H54 (cell line): Measurements from ENCODE around the gene SYTL4.

Experiments
- DNase-seq: peaks from one replicate; pipeline ENCODE4 v3.0.0; 2011; ENCODE audit warnings: low spot score, mixed read lengths; ENCODE audit not compliant: insufficient read length
- FAIRE-seq: peaks from 3 replicates; lab custom pipeline; 2011; peaks lifted over from hg19 to GRCh38; lab: Jason Lieb, UNC
- POLR2A ChIP-seq: IDR thresholded peaks from 2 replicates; pipeline ENCODE4 v1.6.1; 2011; ENCODE audit warnings: low read depth, mild to moderate bottlenecking, low read length

The SYTL4 gene

DNA sequence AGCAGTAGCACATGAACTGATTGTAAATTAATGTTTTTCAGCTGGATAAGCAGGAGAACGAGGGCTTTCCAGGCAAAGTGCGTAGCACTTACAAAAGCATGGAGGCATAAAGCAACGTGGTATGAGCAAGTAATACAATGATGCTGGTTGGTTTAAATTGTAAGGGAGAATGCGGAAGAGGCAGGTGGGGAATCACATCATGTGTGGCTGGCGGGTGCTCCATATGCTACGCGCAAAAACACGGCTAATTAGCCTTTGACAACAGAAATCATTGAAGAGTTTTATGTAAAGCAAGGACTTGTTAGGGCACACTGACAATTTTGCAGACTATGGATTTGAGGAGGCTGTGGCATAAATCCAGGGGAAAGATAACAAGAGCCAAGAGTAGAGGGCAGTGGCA is 14.6 kb downstream of the SYTL4 start:
- FAIRE-seq (no peak), DNase-seq (no peak)
- TF ChIP-seq POLR2A, result no peak

DNA sequence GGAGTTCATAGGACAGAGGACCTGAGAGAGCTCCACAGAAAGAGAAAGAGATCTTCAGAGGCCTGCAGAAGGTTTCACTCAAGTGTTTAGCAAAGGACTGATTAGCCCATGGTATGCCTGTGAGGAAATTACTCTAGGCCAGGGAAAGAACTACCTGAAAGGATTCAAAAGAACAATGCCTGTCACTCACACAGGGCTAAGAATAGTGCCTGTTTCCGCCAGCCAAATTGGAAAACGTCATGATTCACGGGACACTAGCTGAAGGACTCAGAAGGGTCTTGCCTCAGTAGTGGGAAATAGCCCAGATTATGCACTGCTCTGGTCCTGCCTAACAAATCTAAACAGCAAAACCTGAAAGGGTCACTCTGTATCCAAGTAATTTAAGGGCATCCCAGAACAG is 21.1 kb downstream of the SYTL4 start:
- no peak for TF ChIP-seq POLR2A
- no peak for DNase-seq
- FAIRE-seq, result no peak

DNA sequence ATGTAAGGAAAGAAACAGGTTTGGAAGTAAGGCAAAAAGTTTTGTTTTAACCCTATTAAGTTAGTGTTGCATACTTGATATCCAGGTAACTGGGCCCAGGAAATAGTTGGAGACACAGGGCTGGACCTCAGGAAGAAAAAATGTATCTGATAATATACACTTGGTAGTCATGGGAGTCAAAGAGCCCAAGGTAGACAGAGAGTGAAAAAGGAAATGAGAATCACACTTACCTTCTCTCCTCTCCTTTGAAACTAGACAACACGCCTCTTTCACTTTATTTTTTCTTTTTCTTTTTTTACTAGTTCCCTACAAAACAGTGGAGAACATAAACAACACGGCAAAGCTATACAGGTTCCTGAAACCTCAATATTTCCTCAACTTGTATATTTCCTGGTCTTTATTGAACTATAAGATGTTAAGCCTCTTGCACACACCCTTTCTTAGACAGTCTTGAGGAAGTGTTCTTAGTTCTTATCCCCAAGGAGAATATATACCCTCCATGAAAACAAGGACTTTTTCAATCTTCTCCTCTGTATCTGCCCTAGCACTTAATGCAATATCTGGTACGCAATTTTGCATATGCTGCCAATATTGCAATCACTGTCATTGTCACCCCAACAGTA is 27.2 kb downstream of the SYTL4 start:
- DNase-seq, result no peak
- no peak for FAIRE-seq
- TF ChIP-seq POLR2A, result no peak

DNA sequence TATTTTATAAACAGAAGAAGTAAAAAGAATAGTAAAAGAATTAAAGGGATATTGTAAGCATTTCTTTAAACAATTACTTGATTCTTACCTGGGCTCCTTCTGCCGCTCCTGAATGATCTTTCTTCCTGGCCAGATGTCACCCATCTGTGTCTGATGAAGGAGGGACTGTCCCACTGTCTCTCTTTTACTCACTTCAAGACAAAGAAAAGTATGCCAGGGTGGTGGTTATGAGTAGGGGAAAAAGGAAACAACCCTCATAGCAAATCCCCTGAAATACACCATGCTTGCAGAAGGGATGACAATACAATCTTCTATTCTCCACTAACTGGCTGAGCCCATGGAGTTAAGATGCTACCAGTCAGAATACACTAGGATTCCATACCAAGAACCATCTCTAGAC is 31.1 kb downstream of the SYTL4 start:
- TF ChIP-seq POLR2A, result no peak
- no peak for DNase-seq
- FAIRE-seq, result no peak

DNA sequence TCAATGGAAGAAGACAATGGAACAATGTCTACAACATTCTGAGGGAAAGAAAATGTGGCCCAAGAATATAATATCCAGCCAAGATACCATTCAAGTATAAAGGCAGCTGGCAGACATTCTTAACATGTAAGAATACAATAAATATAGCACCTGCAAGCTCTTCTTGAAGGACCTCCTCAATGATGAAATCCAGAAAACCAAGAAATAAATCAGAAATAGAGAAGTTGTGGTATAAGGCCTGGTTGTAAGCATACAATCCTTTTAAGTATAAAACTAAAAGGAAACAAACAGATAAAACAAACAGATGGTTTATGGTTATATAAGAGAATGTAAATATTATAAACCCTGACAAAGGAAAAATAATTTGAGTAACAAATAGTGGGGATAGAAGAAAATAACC is 33.4 kb downstream of the SYTL4 start:
- DNase-seq (no peak), FAIRE-seq (no peak)
- no peak for TF ChIP-seq POLR2A

DNA sequence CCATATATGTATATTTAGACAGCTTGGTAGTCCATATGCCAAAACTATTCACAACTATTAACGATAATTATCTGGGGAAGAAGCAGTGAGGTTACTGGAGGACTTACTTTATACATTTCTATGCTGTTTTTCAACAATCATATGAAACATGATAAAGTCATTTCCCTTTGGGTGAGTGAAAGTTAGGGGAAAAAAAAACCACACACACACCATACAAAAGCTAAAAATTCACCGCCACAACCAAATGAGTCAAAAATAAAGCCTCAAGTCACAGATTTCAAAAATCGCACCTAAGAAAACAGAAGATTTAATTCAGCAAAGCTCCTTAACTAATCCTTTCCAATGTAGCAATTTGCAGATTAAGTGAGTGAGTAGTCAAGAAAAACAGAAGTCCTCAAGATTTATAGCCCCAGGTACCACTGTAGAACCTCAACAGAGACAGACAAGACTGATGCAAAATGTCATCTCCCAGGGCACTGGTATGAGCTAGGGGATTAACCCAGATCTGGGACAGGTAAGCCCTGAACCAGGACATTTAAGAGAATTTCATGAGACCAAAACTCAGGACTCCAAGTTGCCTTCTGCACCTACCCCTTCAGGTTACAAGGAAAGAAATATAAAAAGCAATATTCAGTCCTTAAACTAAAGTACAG is 35.1 kb downstream of the SYTL4 start:
- FAIRE-seq (no peak), DNase-seq (no peak)
- no peak for TF ChIP-seq POLR2A

DNA sequence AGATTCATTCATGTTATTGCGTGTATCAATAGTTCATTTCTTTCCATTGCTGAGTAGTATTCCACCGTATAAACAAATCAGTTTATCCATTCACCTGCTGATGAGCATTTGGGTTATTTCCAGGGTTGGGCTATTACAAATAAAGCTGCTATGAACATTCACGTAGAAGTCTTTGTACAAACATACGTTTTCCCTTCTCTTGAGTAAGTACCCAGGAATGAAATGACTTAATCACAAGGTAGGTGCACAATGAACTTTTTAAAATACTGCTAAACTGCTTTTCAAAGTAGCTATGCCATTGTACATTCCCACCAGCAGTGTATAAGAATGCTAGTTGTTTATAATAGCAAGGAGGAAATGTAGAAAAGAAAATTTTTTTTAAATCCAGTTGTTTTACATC is 35.9 kb downstream of the SYTL4 start:
- no peak for TF ChIP-seq POLR2A
- no peak for DNase-seq
- FAIRE-seq, result no peak

DNA sequence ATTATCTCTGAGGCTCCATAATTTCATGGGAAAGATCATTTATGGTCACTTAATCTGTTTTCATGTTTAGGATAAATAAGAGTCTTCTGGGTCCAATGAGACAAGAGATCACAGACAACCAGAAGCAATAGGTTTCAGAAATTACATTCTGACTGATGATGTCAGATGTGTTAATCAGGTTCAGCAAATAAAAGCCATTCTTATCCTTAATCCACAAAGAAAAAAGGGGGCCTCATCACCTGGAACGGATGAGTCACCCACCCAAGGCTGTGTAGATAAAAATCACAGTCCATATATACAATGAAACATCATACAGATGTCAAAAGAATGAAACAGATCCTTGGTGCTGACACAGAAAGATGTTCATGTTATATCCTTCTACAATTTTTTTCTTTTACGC is 36.6 kb downstream of the SYTL4 start:
- no peak for TF ChIP-seq POLR2A
- DNase-seq (no peak), FAIRE-seq (no peak)

DNA sequence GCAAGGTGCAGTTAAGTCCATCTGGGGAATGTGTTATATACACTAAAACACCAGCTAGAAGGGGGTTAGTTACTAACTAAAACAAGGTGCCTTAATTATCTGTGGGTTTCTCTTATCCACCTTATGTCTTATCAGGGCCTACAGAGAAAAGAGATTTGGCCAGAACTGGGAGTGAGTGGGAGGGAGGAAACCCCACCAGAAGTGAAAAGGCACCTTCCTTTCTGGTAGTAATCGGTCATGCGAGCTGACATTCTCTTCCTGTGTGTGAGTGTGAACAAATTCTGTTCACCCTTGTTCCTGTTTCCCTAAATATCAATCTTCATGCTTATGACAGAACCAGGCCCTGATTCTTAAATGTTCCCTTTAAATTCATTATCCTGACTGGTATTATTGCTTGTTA is 44.4 kb downstream of the SYTL4 start:
- no peak for FAIRE-seq

DNA sequence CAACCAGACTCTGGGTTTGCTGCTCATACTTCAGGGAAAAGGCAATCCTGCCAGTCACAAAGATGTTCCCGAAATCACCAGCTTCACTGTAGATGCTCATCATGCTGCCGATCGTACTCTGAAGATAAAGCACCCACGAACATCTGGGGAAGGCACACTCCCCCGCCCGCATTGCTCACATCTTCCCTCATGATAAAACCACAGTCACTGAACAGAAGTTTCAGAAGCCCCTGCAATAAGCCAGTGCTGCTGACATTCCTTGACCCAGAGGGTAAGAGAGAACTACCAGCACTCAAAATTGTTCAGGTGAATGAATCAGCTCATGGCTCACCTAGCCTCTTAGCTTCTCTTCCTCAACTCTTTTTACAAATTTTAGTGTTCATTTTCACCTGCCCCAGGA is 44.8 kb downstream of the SYTL4 start:
- TF ChIP-seq POLR2A, result no peak
- FAIRE-seq, result no peak
- no peak for DNase-seq

More for the DNA sequence above, 44.4 kb downstream of the SYTL4 start:
- no peak for DNase-seq
- no peak for TF ChIP-seq POLR2A

DNA sequence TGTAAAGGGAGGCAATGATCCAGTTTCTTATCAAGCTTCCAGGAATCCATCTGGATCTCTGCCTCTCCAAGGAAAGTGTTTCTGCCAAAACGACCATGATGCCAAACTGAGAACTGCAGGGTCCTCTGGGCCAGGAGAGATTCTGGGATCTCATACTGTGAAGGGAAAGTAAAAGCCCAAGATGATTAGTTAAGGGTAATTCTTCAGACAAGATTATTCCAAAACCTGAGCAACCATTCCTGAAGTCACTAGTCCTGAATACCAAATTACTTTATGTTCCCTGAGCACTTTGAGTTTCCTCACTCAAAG is 46.0 kb downstream of the SYTL4 start:
- TF ChIP-seq POLR2A, result no peak
- no peak for FAIRE-seq
- no peak for DNase-seq

DNA sequence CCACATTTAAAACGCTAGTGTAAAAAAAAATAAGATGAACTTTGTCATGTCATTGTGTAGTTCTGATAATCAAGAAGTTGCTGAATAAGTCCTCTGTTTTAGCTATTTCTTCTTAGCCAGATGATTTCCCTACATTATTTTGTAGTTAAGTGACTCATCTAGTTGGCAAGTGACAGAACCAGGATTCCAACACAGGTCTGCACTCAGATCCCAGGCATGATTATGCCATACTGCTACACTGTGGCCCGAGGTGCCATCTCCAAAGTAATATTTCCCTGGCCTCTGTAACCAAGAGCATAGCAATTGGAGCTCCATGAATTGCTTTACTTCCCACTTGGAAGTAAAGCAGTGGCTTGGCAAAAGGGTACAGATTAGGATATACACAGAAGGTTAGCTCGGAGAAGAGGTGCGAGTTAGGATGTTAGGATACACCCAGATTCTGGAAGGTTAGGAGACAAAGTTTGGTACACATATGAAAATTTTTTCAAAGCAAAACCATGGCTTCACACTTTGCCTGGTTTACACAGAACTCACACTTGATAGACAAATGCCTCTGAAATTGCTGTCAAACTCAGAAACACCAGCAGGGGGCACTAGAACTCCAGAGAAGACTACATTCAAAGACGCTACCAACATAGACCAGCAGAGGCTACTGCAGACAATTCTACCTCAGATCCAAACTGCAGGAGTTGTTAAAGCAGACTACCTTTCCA is 46.5 kb downstream of the SYTL4 start:
- peak; percentile 27 for DNase-seq
- TF ChIP-seq POLR2A, result no peak
- FAIRE-seq, result peak; percentile 66

DNA sequence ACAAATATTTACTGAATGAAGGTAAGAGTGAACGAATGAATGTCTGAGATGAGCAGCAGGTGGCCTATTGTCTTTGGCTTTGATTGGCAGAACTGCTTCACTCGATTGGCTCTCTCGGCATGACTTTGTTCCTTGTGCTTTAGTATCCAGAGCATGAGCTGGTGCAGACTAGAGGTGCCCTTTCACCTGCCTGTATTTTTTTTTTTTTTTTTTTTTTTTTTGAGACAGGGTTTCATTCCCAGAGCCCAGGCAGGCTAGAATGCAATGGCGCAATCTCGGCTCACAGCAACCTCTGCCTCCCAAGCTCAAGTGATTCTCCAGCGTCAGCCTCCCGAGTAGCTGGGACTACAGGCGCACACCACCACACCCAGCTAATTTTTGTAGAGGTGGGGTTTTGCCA is 49.0 kb downstream of the SYTL4 start:
- no peak for TF ChIP-seq POLR2A
- FAIRE-seq (no peak), DNase-seq (no peak)

DNA sequence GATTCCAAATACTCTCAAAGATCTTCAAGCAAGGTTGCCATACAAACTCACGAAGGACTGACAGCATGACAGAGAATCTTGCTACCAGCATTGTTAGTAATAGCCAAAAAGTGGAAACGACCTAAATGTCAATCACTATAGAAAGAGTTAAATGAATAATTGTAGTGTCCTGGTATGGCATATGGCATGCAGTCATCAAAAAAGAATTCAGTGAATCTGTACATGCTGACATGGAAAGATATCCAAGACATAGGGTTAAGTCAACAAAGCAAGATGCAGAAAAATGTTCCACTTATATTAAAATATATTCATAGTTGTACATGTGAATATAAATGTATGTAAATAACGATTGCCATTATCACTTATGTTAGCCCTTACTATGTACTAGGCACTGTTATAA is 50.3 kb downstream of the SYTL4 start:
- FAIRE-seq (no peak), DNase-seq (no peak)
- no peak for TF ChIP-seq POLR2A

DNA sequence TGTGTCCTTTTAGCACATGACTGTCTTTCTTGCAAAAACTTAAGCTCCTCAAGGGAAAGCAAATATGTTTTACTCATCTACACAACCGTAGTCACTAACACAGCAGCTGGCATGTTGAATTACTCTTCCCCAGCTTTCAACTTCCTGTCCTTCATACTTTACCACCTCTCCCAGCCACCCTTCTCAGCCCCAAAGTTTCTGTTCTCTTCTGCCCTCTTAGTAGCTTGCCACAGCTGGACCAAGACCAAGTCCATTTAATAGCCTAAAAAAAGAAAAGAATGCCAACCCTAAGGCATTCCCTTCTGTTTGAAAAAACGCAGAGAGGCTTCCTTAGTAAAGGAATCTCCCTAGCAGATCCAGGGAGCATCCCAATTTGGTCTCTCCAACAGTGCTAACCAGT is 51.2 kb downstream of the SYTL4 start:
- no peak for FAIRE-seq
- no peak for TF ChIP-seq POLR2A
- DNase-seq, result no peak

DNA sequence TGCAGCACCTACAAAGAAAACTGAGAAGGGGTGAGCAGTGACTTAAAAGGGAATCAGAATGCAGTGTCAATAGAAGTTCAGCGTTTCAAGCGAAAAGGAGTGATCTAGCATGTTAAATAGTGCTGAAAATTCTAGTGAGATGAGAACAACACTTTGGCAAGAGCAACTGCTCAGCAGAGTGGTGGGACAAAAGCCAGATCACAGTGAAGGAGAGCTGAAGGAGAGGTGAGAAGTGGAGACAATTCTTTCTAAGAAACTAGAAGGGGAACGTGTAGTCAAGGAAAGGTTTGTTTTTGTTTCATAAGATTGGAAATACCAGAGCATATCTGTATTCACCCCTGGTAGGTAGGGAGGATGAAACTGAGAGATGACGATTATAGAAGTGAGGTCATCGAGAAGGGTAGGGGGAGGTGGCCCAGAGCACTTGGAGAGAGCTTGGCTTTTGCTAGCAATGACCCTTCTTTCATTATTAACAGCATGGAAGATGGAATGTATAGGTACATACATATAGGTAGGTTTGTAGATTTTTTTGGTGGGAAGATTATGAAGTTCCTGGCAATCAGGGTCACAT is 54.2 kb downstream of the SYTL4 start:
- no peak for TF ChIP-seq POLR2A
- DNase-seq (no peak), FAIRE-seq (no peak)
